Ovary (tissue), 3 donors: ENCODE results near the gene CTRB2.

Source experiments
- EP300 ChIP-seq: sonication (generic); formaldehyde crosslinking; IDR thresholded peaks from one replicate; pipeline ENCODE4 v1.6.1; 2017; ENCODE audit warnings: antibody characterized with exemption
- POLR2A ChIP-seq: fragments of 450-650 bp; IDR thresholded peaks from one replicate; pipeline ENCODE4 v1.6.1; 2017; ENCODE audit warnings: antibody characterized with exemption, mild to moderate bottlenecking, moderate library complexity
- TF ChIP-seq, protein P1 (sequence below), 3 donors: fragments of 450-650 bp in 2 of 3; fragments of 200-600 bp in 1 of 3; IDR thresholded peaks; one replicate each; pipeline versions ENCODE4 v1.5.1 to v1.8.0; 2016 to 2022; ENCODE audit warnings: antibody characterized with exemption in 3 of 3, mild to moderate bottlenecking in 1 of 3
- donor health status: DM: no; HTN: no; CAD: no.

DNA sequence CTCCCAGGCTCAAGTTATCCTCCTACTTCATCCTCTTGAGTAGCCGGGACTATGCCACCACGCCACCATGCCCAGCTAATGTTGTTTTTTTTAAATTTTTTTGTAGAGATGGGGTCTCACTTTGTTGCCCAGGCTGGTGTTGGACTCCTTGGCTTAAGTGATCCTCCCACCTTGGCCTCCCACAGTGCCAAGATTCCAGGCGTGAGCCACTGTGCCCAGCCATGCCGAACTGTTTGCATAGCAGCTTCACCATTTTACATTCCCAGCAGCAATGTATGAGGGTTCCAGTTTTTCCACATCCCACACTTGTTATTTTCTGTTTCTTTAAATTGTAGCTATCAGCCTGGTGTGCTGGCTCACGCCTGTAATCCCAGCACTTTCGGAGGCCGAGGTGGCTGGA is 9.6 kb upstream of the CTRB2 start:
- TF ChIP-seq POLR2A = no peak
- TF ChIP-seq, protein P1, sequence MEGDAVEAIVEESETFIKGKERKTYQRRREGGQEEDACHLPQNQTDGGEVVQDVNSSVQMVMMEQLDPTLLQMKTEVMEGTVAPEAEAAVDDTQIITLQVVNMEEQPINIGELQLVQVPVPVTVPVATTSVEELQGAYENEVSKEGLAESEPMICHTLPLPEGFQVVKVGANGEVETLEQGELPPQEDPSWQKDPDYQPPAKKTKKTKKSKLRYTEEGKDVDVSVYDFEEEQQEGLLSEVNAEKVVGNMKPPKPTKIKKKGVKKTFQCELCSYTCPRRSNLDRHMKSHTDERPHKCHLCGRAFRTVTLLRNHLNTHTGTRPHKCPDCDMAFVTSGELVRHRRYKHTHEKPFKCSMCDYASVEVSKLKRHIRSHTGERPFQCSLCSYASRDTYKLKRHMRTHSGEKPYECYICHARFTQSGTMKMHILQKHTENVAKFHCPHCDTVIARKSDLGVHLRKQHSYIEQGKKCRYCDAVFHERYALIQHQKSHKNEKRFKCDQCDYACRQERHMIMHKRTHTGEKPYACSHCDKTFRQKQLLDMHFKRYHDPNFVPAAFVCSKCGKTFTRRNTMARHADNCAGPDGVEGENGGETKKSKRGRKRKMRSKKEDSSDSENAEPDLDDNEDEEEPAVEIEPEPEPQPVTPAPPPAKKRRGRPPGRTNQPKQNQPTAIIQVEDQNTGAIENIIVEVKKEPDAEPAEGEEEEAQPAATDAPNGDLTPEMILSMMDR (IDR thresholded peaks at IDR 0.05) = no peak
- no peak for TF ChIP-seq EP300
